Activated T-cell treated with anti-CD3 and anti-CD28 coated beads, Interleukin-2, amount 50 U/mL, for 48 hours (primary cell): ENCODE measurements around the gene GOLGB1.
"Not testable (repeated sequence)": the region's sequence is repeated elsewhere in the genome, so short reads cannot be mapped to it uniquely, and the experiment has no call there.

ENCODE experiments used
- DNase-seq, 2 experiments: peaks; one replicate each; pipeline ENCODE4 v3.0.0-alpha.2; 2020

Gene GOLGB1

GRCh38 chr3:121688747-121689146, 60.8 kb downstream of the GOLGB1 start:
- not testable (repeated sequence) for DNase-seq

- DNase-seq = no peak
These were observed 67.7 kb downstream of the GOLGB1 start for GRCh38 chr3:121681792-121682191.

GRCh38 chr3:121677141-121677540, 72.4 kb downstream of the GOLGB1 start:
- no peak for DNase-seq

- no peak for DNase-seq
These were observed 78.9 kb downstream of the GOLGB1 start for GRCh38 chr3:121670676-121671075.

GRCh38 chr3:121667333-121667732, 82.2 kb downstream of the GOLGB1 start:
- DNase-seq = no peak

GRCh38 chr3:121665488-121665887, 84.1 kb downstream of the GOLGB1 start:
- DNase-seq = no peak

- DNase-seq = no peak
These were observed 86.2 kb downstream of the GOLGB1 start for GRCh38 chr3:121663171-121663847.

GRCh38 chr3:121662742-121663141, 86.8 kb downstream of the GOLGB1 start:
- DNase-seq = no peak

- DNase-seq = no peak
These were observed 88.2 kb downstream of the GOLGB1 start for GRCh38 chr3:121661376-121661775.

GRCh38 chr3:121660356-121661171, 89.0 kb downstream of the GOLGB1 start, which contains the start of gene HCLS1:
TSS of gene HCLS1 (minus strand) at chr3:121660903. CDS start at chr3:121658347, 2,556 bp downstream.
- DNase-seq = peak; percentile 83 to 84

GRCh38 chr3:121659586-121659985, 90.0 kb downstream of the GOLGB1 start:
- no peak for DNase-seq

GRCh38 chr3:121658716-121659435, 90.7 kb downstream of the GOLGB1 start:
- DNase-seq = no peak

GRCh38 chr3:121654493-121655385, 94.8 kb downstream of the GOLGB1 start:
- DNase-seq = no peak

GRCh38 chr3:121651684-121652083, 97.9 kb downstream of the GOLGB1 start:
- no peak for DNase-seq

GRCh38 chr3:121649645-121650044, 99.9 kb downstream of the GOLGB1 start:
- no peak for DNase-seq

- no peak for DNase-seq
These were observed 101.2 kb downstream of the GOLGB1 start for GRCh38 chr3:121648219-121648958.

- DNase-seq = no peak
These were observed 104.5 kb downstream of the GOLGB1 start for GRCh38 chr3:121645054-121645453.

- DNase-seq = no peak
These were observed 106.8 kb downstream of the GOLGB1 start for GRCh38 chr3:121642601-121643314.

- DNase-seq = no peak
These were observed 108.4 kb downstream of the GOLGB1 start for GRCh38 chr3:121641127-121641526.

- no peak for DNase-seq
These were observed 111.6 kb downstream of the GOLGB1 start for GRCh38 chr3:121637922-121638321.

GRCh38 chr3:121630355-121630754, 119.2 kb downstream of the GOLGB1 start:
- DNase-seq = no peak
